K562 (cell line): Measurements from ENCODE around the gene NDUFS8. TPM values are rescaled to one million over a fixed set of nuclear protein-coding genes. Genes with fewer than 3 reads are reported as not detected.
A peak's percentile ranks its signal among the peaks of the same experiment; 100 is the strongest.

Source experiments
- ATAC-seq: fragments of 200-7000 bp; cut with Tn5 transposase; 3 replicates; pipeline ENCODE4 v1.9.1; 2020; ENCODE audit warnings: moderate library complexity
- BruUV-seq: library from RNA; stranded (reverse); fragments of 400-500 nt; replicated peaks from 2 replicates; lab custom pipeline; 2021; lab: Mats Ljungman, UMichigan
- CTCF ChIA-PET: fragments of 300-600 bp; formaldehyde crosslinking; extraction: SDS; loops from one replicate; lab custom pipeline; 2021; ENCODE audit warnings: low intra/inter-chr PET ratio; lab: Yijun Ruan, JAX
- POLR2A ChIA-PET: fragments of 300-600, 350-650 bp; sonication (Branson Sonifier 250); formaldehyde crosslinking; extraction: SDS; loops from one replicate; lab custom pipeline; 2021; ENCODE audit warnings: antibody characterized with exemption, inconsistent platforms; lab: Yijun Ruan, JAX
- DNase-seq, 4 experiments: peaks; one replicate each; pipeline versions ENCODE4 v3.0.0 to v3.0.0-alpha.2; 2011 to 2018; ENCODE audit warnings: low spot score in 3 of 4, mixed read lengths in 3 of 4; ENCODE audit errors: extremely low read depth in 1 of 4
- FAIRE-seq: peaks from 2 replicates; lab custom pipeline; 2011; peaks lifted over from hg19 to GRCh38; lab: Jason Lieb, UNC
- H2AFZ ChIP-seq: 2 replicates; pipeline ENCODE4 v1.6.0; 2011; ENCODE audit warnings: low read depth, low read length, control low read depth, inconsistent platforms
- H3K27ac ChIP-seq: fragments of 200-600 bp; 3 replicates; pipeline ENCODE4 v1.8.0; 2011; ENCODE audit warnings: low read depth, mild to moderate bottlenecking, control low read depth, inconsistent platforms, low read length, moderate library complexity, mixed read lengths; ENCODE audit errors: extremely low read depth
- H3K27me3 ChIP-seq, 2 experiments: fragments of 300-600 bp in 1 of 2; 2 replicates in 1 of 2; 3 replicates in 1 of 2; pipeline versions ENCODE4 v1.6.0 to v1.8.0; 2011; ENCODE audit warnings: inconsistent platforms in 2 of 2, low read length in 2 of 2, mild to moderate bottlenecking in 1 of 2, mixed read lengths in 1 of 2, moderate library complexity in 1 of 2; ENCODE audit not compliant: control insufficient read depth in 2 of 2, insufficient read depth in 2 of 2
- H3K36me3 ChIP-seq: fragments of 300-600 bp; 3 replicates; pipeline ENCODE4 v1.8.0; 2011; ENCODE audit warnings: mild to moderate bottlenecking, low read length, inconsistent platforms; ENCODE audit not compliant: control insufficient read depth, insufficient read depth
- H3K4me1 ChIP-seq, 2 experiments: fragments of 200-600 bp in 1 of 2; replicated peaks in 1 of 2; 2 replicates in 1 of 2; 3 replicates in 1 of 2; pipeline versions ENCODE4 v1.5.1 to v1.8.0; 2011; ENCODE audit warnings: inconsistent platforms in 2 of 2, low read length in 2 of 2, mild to moderate bottlenecking in 1 of 2, mixed read lengths in 1 of 2, moderate library complexity in 1 of 2; ENCODE audit not compliant: control insufficient read depth in 2 of 2, insufficient read depth in 2 of 2
- H3K4me2 ChIP-seq: 2 replicates; pipeline ENCODE4 v1.6.1; 2011; ENCODE audit warnings: low read length, control low read depth, inconsistent platforms, mixed read lengths; ENCODE audit not compliant: insufficient read depth
- H3K4me3 ChIP-seq: fragments of 200-600 bp; sonication (generic), shearing (Covaris generic); 2 replicates; pipeline ENCODE4 v1.5.1; 2016; ENCODE audit warnings: control low read depth, inconsistent platforms
- H3K79me2 ChIP-seq: fragments of 200-600 bp; 3 replicates; pipeline ENCODE4 v1.8.0; 2011; ENCODE audit warnings: low read length, inconsistent platforms; ENCODE audit not compliant: control insufficient read depth, insufficient read depth
- H3K9ac ChIP-seq, 2 experiments: 2 replicates each; pipeline versions ENCODE4 v1.6.0 to v1.6.1; 2011; ENCODE audit warnings: low read depth in 2 of 2, low read length in 2 of 2, control low read depth in 1 of 2, inconsistent platforms in 1 of 2, mild to moderate bottlenecking in 1 of 2, mixed read lengths in 1 of 2; ENCODE audit not compliant: insufficient read depth in 1 of 2
- H3K9me1 ChIP-seq: one replicate; pipeline ENCODE4 v1.6.0; 2011; ENCODE audit warnings: inconsistent platforms, mild to moderate bottlenecking, low read length, moderate library complexity; ENCODE audit not compliant: control insufficient read depth, insufficient read depth
- H3K9me3 ChIP-seq: replicated peaks from 2 replicates; pipeline ENCODE4 v1.5.1; 2011; ENCODE audit warnings: low read depth, low read length, inconsistent platforms; ENCODE audit not compliant: control insufficient read depth, insufficient read depth
- H4K20me1 ChIP-seq: replicated peaks from 2 replicates; pipeline ENCODE4 v1.6.1; 2011; ENCODE audit warnings: low read length, inconsistent platforms, mixed read lengths; ENCODE audit not compliant: control insufficient read depth, insufficient read depth
- ATF4 ChIP-seq: fragments of 450-650 bp; formaldehyde crosslinking; IDR thresholded peaks from 2 replicates; pipeline ENCODE4 v1.4.0; 2022; ENCODE audit warnings: mild to moderate bottlenecking, moderate library complexity
- ATF6 ChIP-seq: sonication (generic); formaldehyde crosslinking; IDR thresholded peaks from 2 replicates; pipeline ENCODE4 v1.4.0; 2020; ENCODE audit warnings: mild to moderate bottlenecking, missing genetic modification reagents
- CHD2 ChIP-seq: IDR thresholded peaks from 2 replicates; pipeline ENCODE4 v1.6.1; 2011; ENCODE audit warnings: low read depth, low read length
- ERF ChIP-seq: fragments of 450-650 bp; formaldehyde crosslinking; IDR thresholded peaks from 2 replicates; pipeline ENCODE4 v1.4.0; 2020; ENCODE audit warnings: mild to moderate bottlenecking, mixed read lengths
- IFI16 ChIP-seq: fragments of 250-450 bp; sonication (Bioruptor Pico); IDR thresholded peaks from 2 replicates; pipeline ENCODE4 v2.1.2; 2022; ENCODE audit warnings: mild to moderate bottlenecking, inconsistent platforms
- ILF3 ChIP-seq: fragments of 450-650 bp; IDR thresholded peaks from 2 replicates; pipeline ENCODE4 v1.6.1; 2018; ENCODE audit warnings: antibody characterized with exemption, mild to moderate bottlenecking, moderate library complexity, borderline replicate concordance
- KDM1A ChIP-seq, 2 experiments: fragments of 450-650 bp; IDR thresholded peaks; 2 replicates each; pipeline ENCODE4 v1.6.1; 2016; ENCODE audit warnings: mild to moderate bottlenecking in 2 of 2
- POLR2G ChIP-seq: fragments of 200-400 bp; formaldehyde crosslinking; IDR thresholded peaks from 2 replicates; pipeline ENCODE4 v1.6.1; 2017; ENCODE audit warnings: low read depth, mild to moderate bottlenecking, antibody characterized with exemption, low read length, moderate library complexity
- PTRF ChIP-seq: fragments of 450-650 bp; IDR thresholded peaks from 2 replicates; pipeline ENCODE4 v1.6.1; 2016; ENCODE audit warnings: mild to moderate bottlenecking, missing genetic modification characterization, missing compliant biosample characterization
- RNF219 ChIP-seq: fragments of 250-450 bp; sonication (Bioruptor Pico); IDR thresholded peaks from 2 replicates; pipeline ENCODE4 v1.5.0; 2022; ENCODE audit warnings: mild to moderate bottlenecking
- SMARCE1 ChIP-seq: fragments of 450-650 bp; IDR thresholded peaks from 2 replicates; pipeline ENCODE4 v1.7.1; 2016; ENCODE audit warnings: mild to moderate bottlenecking
- WGBS: fragments of 100-300 bp; shearing (Covaris generic); methylation state at CpG from one replicate; pipeline ENCODE4 v1.1.6; 2016; ENCODE audit warnings: low coverage, mixed read lengths; ENCODE audit not compliant: insufficient coverage; ENCODE audit errors: missing lambda C conversion rate; 5-methylcytosine and 5-hydroxymethylcytosine counted together
- in situ Hi-C: fragments of 300-500 bp; cut with MboI; formaldehyde crosslinking; loops from 4 replicates; pipeline ENCODE4 v1.15.0; 2018; ENCODE audit warnings: inconsistent platforms, mixed read lengths
- intact Hi-C: fragments of 100-400 bp; cut with micrococcal nuclease; formaldehyde crosslinking; loops from 2 replicates; pipeline ENCODE4 v1.14.2; 2022
- polyA plus RNA-seq, 8 experiments: library from polyadenylated mRNA; depleted of rRNA in 4 of 8; stranded (reverse) in 5 of 8; unstranded in 3 of 8; fragments of >200 nt; fragmentation: Nextera tagmentation in 2 of 8; fragmentation: Illumina TruSeq in 1 of 8; extraction: Ambion mirVana in 2 of 8; extraction: Trizol in 1 of 8; gene quantifications; 2 replicates each; pipeline versions ENCODE4 v1.2.1 to v1.2.3, GENCODE V29; 2011 to 2014; ENCODE audit warnings: inconsistent platforms in 1 of 8, missing spikeins in 1 of 8
- total RNA-seq, 7 experiments: library from RNA; depleted of rRNA in 6 of 7; stranded (reverse); fragments of >200 nt in 6 of 7; fragmentation: Illumina TruSeq in 2 of 7; extraction: Trizol in 2 of 7; gene quantifications; 2 replicates each; pipeline versions ENCODE4 v1.2.1 to v1.2.3, GENCODE V29; 2011 to 2021; ENCODE audit warnings: low replicate concordance in 1 of 7
- TF ChIP-seq, protein P1 (sequence below): fragments of 250-450 bp; sonication (Bioruptor Pico); IDR thresholded peaks from 2 replicates; pipeline ENCODE4 v1.8.0; 2022; ENCODE audit warnings: moderate library complexity, mild to moderate bottlenecking, inconsistent platforms
- TF ChIP-seq, protein P2 (sequence below): fragments of 250-450 bp; sonication (Bioruptor Pico); IDR thresholded peaks from 2 replicates; pipeline ENCODE4 v1.5.0; 2021; ENCODE audit warnings: mild to moderate bottlenecking, moderate library complexity

Gene NDUFS8
- total and polyA plus RNA-seq, 9 of the 15 experiments (the other 6 are each of a cell fraction or from before 2014, with no cell fraction given): 36.5 to 351 (median 101) TPM

- no peaks in the 10 kb centered on the region for H3K27me3 ChIP-seq
- BruUV-seq: no TSS peak
- H3K4me1 ChIP-seq: peaks cover 0 to 26% of the 10 kb centered on the region in 2 experiments; a peak in 1 of 5 replicates
- H3K9me3 ChIP-seq: no peaks in the 10 kb centered on the region
- no peak for FAIRE-seq
- H3K9ac ChIP-seq: peak overlapping the region in 1 of 2 experiments; percentile 65; a peak in 1 of 4 replicates
- in situ Hi-C loops (no loop called here), intact Hi-C loops (no loop called here)
- H3K9me1 ChIP-seq: no peaks in the 10 kb centered on the region
- H3K36me3 ChIP-seq: peaks cover 61% of the 10 kb centered on the region; the same call in 2 of the 3 replicates
- ChIA-PET POLR2A (interaction anchor here (0.6 to 4.8 kb wide), 7 partner anchors 9 to 402 kb away, joined by 3 to 55 read pairs (median 4); partner anchors contain the start of gene TCIRG1), CTCF (no interaction called here)
- no peak overlapping the region for H3K4me2 ChIP-seq
- ATAC-seq: peak; percentile 20; the same call in 2 of the 3 replicates
- DNase-seq: no peak
- 75% methylated on average over 9 of the region's 9 CpGs for WGBS
- no peaks in the 10 kb centered on the region; the same call in 1 of the 2 replicates for H4K20me1 ChIP-seq
- no peak overlapping the region for H3K27ac ChIP-seq
- H3K4me3 ChIP-seq: no peak overlapping the region
- H3K79me2 ChIP-seq: no peaks in the 10 kb centered on the region
- no peak overlapping the region for H2AFZ ChIP-seq
- TF ChIP-seq, protein P1, sequence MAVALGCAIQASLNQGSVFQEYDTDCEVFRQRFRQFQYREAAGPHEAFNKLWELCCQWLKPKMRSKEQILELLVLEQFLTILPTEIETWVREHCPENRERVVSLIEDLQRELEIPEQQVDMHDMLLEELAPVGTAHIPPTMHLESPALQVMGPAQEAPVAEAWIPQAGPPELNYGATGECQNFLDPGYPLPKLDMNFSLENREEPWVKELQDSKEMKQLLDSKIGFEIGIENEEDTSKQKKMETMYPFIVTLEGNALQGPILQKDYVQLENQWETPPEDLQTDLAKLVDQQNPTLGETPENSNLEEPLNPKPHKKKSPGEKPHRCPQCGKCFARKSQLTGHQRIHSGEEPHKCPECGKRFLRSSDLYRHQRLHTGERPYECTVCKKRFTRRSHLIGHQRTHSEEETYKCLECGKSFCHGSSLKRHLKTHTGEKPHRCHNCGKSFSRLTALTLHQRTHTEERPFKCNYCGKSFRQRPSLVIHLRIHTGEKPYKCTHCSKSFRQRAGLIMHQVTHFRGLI (CRISPR knock-in tag): no peak
- TF ChIP-seq, protein P2, sequence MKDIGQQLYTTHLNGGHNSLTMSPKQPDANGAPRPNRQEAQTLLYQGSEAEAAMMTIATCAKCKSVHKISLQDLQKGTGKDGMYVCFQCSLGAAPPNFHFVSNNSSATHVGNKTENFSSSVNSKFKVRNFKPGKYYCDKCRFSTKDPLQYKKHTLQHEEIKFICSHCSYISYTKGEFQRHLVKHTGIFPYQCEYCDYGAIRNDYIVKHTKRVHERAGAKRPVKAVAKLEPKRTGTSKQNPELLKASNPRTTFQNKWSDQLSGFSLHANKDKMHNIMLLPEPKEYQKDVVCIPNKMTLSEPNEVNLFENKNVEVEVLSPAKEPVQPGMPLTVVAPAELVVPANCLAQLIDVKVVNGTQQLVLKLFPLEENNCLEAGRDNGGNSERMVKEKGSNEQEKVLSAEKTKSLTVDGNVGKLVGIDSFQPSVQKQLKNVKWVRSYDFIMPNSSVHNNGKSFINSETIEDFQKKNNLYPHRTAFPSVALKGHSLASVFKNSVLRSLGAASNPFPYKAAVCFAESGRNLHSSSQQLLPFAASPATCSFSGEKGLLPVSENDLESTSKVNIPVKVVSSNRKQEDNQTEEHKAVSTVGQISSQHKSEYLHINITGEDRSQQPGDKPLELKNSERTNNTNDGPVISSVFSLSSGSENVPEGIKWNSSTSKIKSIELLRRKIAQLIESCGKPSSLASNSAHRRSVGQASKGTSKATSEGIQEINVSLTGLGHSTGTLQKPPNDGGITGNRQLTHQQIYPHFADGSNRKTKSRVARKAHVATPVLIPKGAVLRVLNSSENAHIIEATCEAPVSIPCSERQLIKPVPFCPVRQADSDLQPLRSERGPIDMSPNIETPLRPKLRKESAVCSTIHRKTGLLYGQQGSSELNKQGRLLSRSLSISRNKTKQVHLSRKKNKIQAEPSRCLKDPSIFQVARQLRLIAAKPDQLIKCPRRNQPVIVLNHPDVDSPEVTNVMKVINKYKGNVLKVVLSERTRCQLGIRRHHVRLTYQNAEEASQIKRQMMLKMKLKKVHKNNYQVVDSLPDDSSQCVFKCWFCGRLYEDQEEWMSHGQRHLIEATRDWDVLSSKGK (CRISPR knock-in tag): no peak
- no peak for TF ChIP-seq SMARCE1
- no peak for TF ChIP-seq ILF3
- TF ChIP-seq ERF (CRISPR knock-in tag): no peak
- no peak for TF ChIP-seq CHD2
- TF ChIP-seq ATF4 (CRISPR knock-in tag): no peak
- TF ChIP-seq POLR2G: peak; percentile 68
- no peak for TF ChIP-seq ATF6 (CRISPR knock-in tag)
- TF ChIP-seq KDM1A (IDR thresholded peaks at IDR 0.05): no peak
- no peak for TF ChIP-seq IFI16
- no peak for TF ChIP-seq RNF219 (CRISPR knock-in tag)
- no peak for TF ChIP-seq PTRF (tag)
Measured at GRCh38 chr11:68053117-68053516, 22.6 kb downstream of the NDUFS8 start.
